ENCODE results near the gene THPO. TPM values are rescaled to one million over a fixed set of nuclear protein-coding genes. Genes with fewer than 3 reads are reported as not detected.

THPO gene
- total RNA-seq, 1 donor from 2014 or later, result not detected

- DNase-seq (ENCODE audit: extremely low read depth, low read depth, low spot score), result no peak
These were observed 42.1 kb downstream of the THPO start for GRCh38 chr3:184335661-184336546.

DNA sequence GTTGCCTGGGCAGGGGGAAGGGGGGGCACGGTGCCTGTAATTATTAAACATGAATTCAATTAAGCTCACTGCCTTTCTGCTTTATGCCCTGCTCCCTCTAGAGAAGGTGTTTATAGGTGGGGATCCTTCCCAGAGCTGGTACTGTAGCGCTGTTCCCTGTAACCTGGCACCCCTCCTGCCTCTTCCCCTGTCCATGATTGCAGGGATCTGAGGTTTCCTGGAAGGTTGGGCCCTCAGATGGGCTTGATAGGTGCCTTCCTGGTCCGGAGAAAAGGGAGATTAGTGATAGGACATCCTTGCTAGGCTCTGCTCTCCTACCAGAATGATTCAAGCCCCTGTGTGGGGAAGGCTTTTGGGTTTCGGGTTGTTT lies 42.7 kb downstream of the THPO start:
- DNase-seq (ENCODE audit: extremely low read depth, low read depth, low spot score), result no peak

- DNase-seq (ENCODE audit: extremely low read depth, low read depth, low spot score), result no peak
These were observed 43.4 kb downstream of the THPO start for GRCh38 chr3:184334470-184335158.

DNA sequence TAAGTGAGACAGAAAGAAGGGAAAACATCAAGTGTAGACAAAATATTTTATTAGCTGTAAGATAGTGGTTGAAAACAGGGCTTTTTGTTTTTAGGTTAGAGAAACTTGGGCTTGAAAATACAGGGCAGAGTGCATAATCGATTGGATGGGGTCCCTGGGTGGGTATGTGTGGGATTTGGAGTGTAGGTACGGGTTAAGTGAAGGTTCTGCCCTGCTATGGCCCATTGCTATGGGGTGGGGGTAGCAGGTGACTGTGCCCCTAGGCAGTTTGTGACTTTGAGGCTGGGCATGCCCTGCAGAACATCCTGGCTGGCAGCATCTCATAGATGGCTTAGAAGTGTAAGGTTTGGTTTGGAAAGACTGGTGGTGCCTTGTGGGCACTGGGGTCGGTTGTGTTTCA lies 44.3 kb downstream of the THPO start:
- DNase-seq (ENCODE audit: extremely low read depth, low read depth, low spot score), result no peak

DNA sequence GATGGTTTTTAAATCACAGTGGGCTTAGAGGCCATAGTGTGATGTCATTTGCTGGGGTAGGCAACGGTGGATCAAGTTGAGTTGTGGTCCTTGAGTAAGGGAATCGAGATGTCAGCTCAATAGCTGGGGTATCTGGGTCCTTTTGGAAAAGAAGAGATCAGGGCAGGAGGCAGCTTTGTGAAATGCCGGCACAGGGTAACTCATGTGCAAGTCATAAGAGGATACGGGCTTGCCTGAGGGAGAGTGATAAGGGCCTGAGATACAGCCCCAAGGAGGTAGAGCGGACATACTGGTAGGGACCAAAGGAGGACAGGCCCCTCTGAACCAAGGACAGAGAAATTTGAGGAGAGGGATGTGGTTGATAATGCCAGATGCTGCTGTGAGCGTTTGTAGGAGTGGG lies 44.8 kb downstream of the THPO start:
- DNase-seq (ENCODE audit: extremely low read depth, low read depth, low spot score), result no peak

- DNase-seq (ENCODE audit: extremely low read depth, low read depth, low spot score), result peak; percentile 91
These were observed 45.5 kb downstream of the THPO start for GRCh38 chr3:184332370-184333090.

DNA sequence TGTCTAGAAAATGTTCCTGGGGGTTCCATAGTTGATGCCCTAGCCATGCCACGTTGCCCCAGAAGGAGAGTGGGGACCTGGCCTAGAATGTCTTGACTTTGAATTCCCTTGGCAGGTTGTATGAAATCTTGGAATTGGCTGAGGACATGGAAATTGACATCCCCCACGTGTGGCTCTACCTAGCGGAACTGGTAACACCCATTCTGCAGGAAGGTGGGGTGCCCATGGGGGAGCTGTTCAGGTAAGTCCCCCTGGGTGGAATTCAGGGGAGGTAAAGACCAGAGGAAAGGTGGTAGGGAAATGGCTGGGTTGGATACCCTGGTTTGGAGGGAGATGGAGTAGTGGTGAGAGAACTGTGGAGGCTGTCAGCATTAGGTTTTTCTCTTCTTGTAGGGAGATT lies 49.5 kb downstream of the THPO start:
- no peak for DNase-seq (ENCODE audit: extremely low read depth, low read depth, low spot score)

GRCh38 chr3:184327171-184327570 lies 50.8 kb downstream of the THPO start:
- DNase-seq (ENCODE audit: extremely low read depth, low read depth, low spot score), result no peak

DNA sequence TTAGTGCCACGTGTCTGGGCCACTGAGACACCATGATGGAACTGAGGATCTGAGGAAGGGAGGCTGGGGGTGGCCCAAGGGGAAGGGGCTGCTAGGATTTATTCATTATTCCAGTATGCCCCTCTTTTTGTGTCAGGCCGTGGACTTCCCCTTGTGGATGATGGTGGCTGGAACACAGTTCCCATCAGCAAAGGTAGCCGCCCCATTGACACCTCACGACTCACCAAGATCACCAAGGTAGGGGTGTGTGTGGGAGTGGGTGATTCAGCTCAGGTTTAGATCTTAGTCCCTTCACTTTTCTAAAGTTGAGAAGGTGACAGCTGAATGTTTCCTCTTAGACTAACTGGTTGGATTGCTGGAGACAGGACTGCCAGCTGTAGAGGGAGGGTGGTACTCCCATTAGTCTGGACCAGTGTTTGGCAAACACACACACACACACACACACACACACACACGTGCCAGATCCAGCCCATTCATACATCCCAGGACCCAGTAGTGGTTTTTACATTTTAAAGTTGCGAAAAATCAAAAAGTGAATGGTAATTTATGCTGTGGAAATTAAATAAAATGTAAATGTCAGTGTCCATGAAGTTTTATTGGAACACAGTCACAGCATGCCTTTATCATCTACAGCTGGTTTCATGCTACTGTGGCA lies 52.2 kb downstream of the THPO start:
- no peak for DNase-seq (ENCODE audit: extremely low read depth, low read depth, low spot score)

- no peak for DNase-seq (ENCODE audit: extremely low read depth, low read depth, low spot score)
These were observed 52.7 kb downstream of the THPO start for GRCh38 chr3:184325269-184325668.

- DNase-seq (ENCODE audit: extremely low read depth, low read depth, low spot score), result no peak
These were observed 54.3 kb downstream of the THPO start for GRCh38 chr3:184323696-184324095.

DNA sequence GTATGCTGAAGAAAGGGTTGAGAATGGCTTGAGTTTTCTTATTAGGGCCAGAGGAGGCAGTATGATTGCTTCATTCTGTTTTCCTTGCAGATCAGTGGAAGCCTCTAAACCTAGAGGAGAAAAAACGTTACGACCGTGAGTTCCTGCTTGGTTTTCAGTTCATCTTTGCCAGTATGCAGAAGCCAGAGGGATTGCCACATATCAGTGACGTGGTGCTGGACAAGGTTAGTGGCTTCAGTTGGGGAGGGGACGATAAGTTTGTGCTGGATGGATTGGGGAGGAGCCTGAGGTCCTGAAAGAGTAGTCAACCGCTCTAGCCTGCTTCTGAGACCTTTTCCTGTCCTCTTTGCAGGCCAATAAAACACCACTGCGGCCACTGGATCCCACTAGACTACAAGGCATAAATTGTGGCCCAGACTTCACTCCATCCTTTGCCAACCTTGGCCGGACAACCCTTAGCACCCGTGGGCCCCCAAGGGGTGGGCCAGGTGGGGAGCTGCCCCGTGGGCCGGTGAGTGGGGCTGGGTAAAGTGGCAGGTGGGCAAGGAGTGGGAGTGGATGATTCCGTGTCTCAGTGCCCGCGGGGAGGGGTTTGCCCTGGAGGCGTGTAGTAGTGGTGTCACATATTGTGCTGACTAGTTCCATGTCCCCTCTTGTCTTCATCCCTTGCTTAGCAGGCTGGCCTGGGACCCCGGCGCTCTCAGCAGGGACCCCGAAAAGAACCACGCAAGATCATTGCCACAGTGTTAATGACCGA lies 55.1 kb downstream of the THPO start:
- DNase-seq (ENCODE audit: extremely low read depth, low read depth, low spot score), result no peak

Other genes with a start within 250 kb of the THPO start
- gene EIF2B5, start 242.8 kb downstream of the THPO start, total RNA-seq, result 21.1 and 29.8 TPM in 2 replicates
- 42.3 and 47.1 TPM in 2 replicates for gene DVL3, start 222.8 kb downstream of the THPO start, total RNA-seq
- 404 and 435 TPM in 2 replicates for gene AP2M1, start 203.4 kb downstream of the THPO start, total RNA-seq
- gene ABCF3, start 192.0 kb downstream of the THPO start, total RNA-seq, result 41.5 and 65.8 TPM in 2 replicates
- 0.19 and 1.3 TPM in 2 replicates for gene VWA5B2, start 148.6 kb downstream of the THPO start, total RNA-seq
- 68.3 and 72.4 TPM in 2 replicates for gene ALG3, start 129.2 kb downstream of the THPO start, total RNA-seq
- 3.1 and 5.8 TPM in 2 replicates for gene EEF1AKMT4, start 128.5 kb downstream of the THPO start, total RNA-seq
- 0.58 TPM in 1 of 2 replicates, not detected in the other for gene CAMK2N2, start 116.7 kb downstream of the THPO start, total RNA-seq
- not detected in 2 replicates for gene ECE2, start 102.2 kb downstream of the THPO start, total RNA-seq
- 504 and 771 TPM in 2 replicates for gene PSMD2, start 79.0 kb downstream of the THPO start, total RNA-seq
- gene EIF4G1, start 63.6 kb downstream of the THPO start, total RNA-seq, result 424 and 473 TPM in 2 replicates
- gene FAM131A, start 40.6 kb downstream of the THPO start, total RNA-seq, result 30.9 and 36.8 TPM in 2 replicates
- gene CLCN2, start 16.6 kb downstream of the THPO start, total RNA-seq, result 3.3 and 3.6 TPM in 2 replicates
- 74.7 and 97.7 TPM in 2 replicates for gene POLR2H, start 16.5 kb downstream of the THPO start, total RNA-seq
- gene CHRD, start 1.8 kb upstream of the THPO start, total RNA-seq, result 0.78 and 1.9 TPM in 2 replicates
- gene EPHB3, start 183.6 kb upstream of the THPO start, total RNA-seq, result 0.06 and 0.19 TPM in 2 replicates